Measurements from ENCODE around the gene FOXJ1.

DNA sequence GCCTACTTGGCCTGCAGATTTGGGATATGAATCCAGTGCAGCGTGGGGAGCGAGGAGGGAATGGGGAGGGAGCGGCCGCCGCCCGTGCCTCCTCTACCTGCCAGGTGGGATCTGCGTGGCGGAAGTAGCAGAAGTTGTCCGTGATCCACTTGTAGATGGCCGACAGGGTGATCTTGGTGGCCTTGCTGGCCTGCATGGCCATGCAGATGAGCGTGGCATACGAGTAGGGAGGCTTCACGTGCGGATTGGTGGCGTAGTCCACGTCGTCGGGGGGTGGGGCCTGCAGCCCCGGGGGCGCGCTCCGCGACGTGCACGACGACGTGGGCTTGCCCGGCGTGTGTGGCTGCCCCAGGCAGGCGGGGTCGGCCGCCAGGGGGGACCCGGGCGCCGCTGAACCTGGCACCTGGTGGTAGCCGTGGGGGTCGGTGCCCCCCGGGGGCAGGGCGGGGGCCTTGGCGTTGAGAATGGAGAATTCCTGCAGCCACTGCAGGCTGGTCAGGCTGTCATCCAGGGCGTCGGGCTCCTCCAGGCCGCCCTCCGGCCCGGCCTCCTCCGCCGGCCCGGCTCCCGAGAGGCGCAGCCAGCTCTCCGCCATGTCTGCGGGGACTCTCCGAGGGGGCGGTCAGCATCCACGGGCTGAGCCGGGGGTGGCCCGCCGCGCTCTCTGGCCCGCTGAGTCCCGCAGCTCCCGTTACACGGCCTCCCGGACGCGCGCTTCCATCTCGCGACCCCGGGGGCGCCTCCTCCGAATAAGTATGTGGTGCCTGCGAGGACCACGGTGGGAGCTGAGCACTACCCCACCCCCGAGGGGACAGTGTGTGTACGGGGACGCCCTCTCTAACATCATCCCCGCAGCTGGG is 1.0 kb downstream of the FOXJ1 start:
- TF ChIP-seq, protein P1, sequence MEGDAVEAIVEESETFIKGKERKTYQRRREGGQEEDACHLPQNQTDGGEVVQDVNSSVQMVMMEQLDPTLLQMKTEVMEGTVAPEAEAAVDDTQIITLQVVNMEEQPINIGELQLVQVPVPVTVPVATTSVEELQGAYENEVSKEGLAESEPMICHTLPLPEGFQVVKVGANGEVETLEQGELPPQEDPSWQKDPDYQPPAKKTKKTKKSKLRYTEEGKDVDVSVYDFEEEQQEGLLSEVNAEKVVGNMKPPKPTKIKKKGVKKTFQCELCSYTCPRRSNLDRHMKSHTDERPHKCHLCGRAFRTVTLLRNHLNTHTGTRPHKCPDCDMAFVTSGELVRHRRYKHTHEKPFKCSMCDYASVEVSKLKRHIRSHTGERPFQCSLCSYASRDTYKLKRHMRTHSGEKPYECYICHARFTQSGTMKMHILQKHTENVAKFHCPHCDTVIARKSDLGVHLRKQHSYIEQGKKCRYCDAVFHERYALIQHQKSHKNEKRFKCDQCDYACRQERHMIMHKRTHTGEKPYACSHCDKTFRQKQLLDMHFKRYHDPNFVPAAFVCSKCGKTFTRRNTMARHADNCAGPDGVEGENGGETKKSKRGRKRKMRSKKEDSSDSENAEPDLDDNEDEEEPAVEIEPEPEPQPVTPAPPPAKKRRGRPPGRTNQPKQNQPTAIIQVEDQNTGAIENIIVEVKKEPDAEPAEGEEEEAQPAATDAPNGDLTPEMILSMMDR (IDR thresholded peaks at IDR 0.05) = no peak
- TF ChIP-seq POLR2A (IDR thresholded peaks at IDR 0.05) (no peak), POLR2AphosphoS5 (IDR thresholded peaks at IDR 0.05; ENCODE audit: insufficient read depth in 1 of 2, low read depth in 1 of 2) (no peak)
